ENCODE data around the gene TOGARAM2.

The TOGARAM2 gene

GRCh38 chr2:28960401-28960800 lies 20.7 kb upstream of the TOGARAM2 start:
- TF ChIP-seq GLIS1 (tag by site-specific recombination; IDR thresholded peaks at IDR 0.05) (no peak), ZNF624 (tag by site-specific recombination; IDR thresholded peaks at IDR 0.05) (no peak), ZNF311 (tag by site-specific recombination; IDR thresholded peaks at IDR 0.05; ENCODE audit: borderline replicate concordance) (no peak), ZNF544 (tag by site-specific recombination; IDR thresholded peaks at IDR 0.05) (no peak), ZNF558 (tag by site-specific recombination; IDR thresholded peaks at IDR 0.05) (no peak), ZNF660 (tag by site-specific recombination; IDR thresholded peaks at IDR 0.05) (no peak)
- POLR2A ChIA-PET, result no interaction called here
- Histone ChIP-seq H3K27ac (ENCODE audit: extremely low read depth, low read depth, low read length) (no peak overlapping the region), H3K36me3 (ENCODE audit: control insufficient read depth in 2 of 2, insufficient read depth in 1 of 2, low read length in 2 of 2) (no peaks in the 10 kb centered on the region), H3K4me3 (ENCODE audit: low read depth, low read length) (no peak overlapping the region), H3K4me1 (ENCODE audit: control insufficient read depth, insufficient read depth, low read length) (no peaks in the 10 kb centered on the region), H3K9me3 (ENCODE audit: control insufficient read depth, insufficient read depth, low read depth, low read length) (no peaks in the 10 kb centered on the region)
- CTCF ChIA-PET, result interaction anchor here (0.5 to 2.4 kb wide), 3 partner anchors 235 to 510 kb away, joined by 4 to 17 read pairs (median 5); no protein-coding TSS in a partner anchor

- POLR2A ChIA-PET, result no interaction called here
These were observed 18.6 kb upstream of the TOGARAM2 start for GRCh38 chr2:28962505-28962904.

More at GRCh38 chr2:28962505-28962904, 18.6 kb upstream of the TOGARAM2 start:
- Histone ChIP-seq H3K4me1 (ENCODE audit: control insufficient read depth, insufficient read depth, low read length) (no peaks in the 10 kb centered on the region), H3K4me3 (ENCODE audit: low read depth, low read length) (no peak overlapping the region), H3K27ac (ENCODE audit: extremely low read depth, low read depth, low read length) (no peak overlapping the region), H3K9me3 (ENCODE audit: control insufficient read depth, insufficient read depth, low read depth, low read length) (no peaks in the 10 kb centered on the region), H3K36me3 (ENCODE audit: control insufficient read depth in 2 of 2, insufficient read depth in 1 of 2, low read length in 2 of 2) (no peaks in the 10 kb centered on the region)
- TF ChIP-seq RBAK (tag by site-specific recombination; IDR thresholded peaks at IDR 0.05) (no peak), PRDM2 (tag by site-specific recombination; IDR thresholded peaks at IDR 0.05; ENCODE audit: borderline replicate concordance) (no peak), ZNF148 (tag by site-specific recombination; IDR thresholded peaks at IDR 0.05; ENCODE audit: borderline replicate concordance) (no peak)
- CTCF ChIA-PET, result no interaction called here
